Stimulated activated CD4-positive, alpha-beta T cell treated with anti-CD3 and anti-CD28 coated beads, Interleukin-12 subunit alpha, Interleukin-12 subunit beta, amount 100 ng/mL, for 24 hours (primary cell): ENCODE data around the gene RENBP.

Experiments
- DNase-seq, 2 experiments: peaks; one replicate each; pipeline ENCODE4 v3.0.0-alpha.2; 2020; ENCODE audit warnings: low read depth in 2 of 2

RENBP gene

GRCh38 chrX:153919281-153919680 lies 25.2 kb downstream of the RENBP start:
- DNase-seq, result no peak

GRCh38 chrX:153917869-153918268 lies 26.6 kb downstream of the RENBP start:
- DNase-seq, result no peak

GRCh38 chrX:153913701-153914100 lies 30.7 kb downstream of the RENBP start:
- no peak for DNase-seq

GRCh38 chrX:153913211-153913610 lies 31.2 kb downstream of the RENBP start:
- no peak for DNase-seq

- no peak for DNase-seq
Measured at GRCh38 chrX:153911798-153912197, 32.6 kb downstream of the RENBP start.

GRCh38 chrX:153910446-153910845 lies 34.0 kb downstream of the RENBP start:
- DNase-seq, result no peak

GRCh38 chrX:153909980-153910360 lies 34.5 kb downstream of the RENBP start:
- DNase-seq, result no peak

GRCh38 chrX:153909024-153909979 lies 35.1 kb downstream of the RENBP start:
- DNase-seq, result no peak

- no peak for DNase-seq
Measured at GRCh38 chrX:153908219-153908860, 36.1 kb downstream of the RENBP start.

GRCh38 chrX:153907456-153907855 lies 37.0 kb downstream of the RENBP start:
- DNase-seq, result no peak

GRCh38 chrX:153906126-153906917 lies 38.1 kb downstream of the RENBP start:
- no peak for DNase-seq

- no peak for DNase-seq
Measured at GRCh38 chrX:153905481-153906095, 38.9 kb downstream of the RENBP start.

GRCh38 chrX:153903991-153904957 lies 40.2 kb downstream of the RENBP start, which contains the start of gene AVPR2:
Gene AVPR2 (plus strand): TSS chrX:153904673. CDS start chrX:153905146, 473 bp downstream.
- DNase-seq, result no peak

GRCh38 chrX:153903238-153903980 lies 41.0 kb downstream of the RENBP start:
- DNase-seq, result no peak

- DNase-seq, result no peak
Measured at GRCh38 chrX:153902385-153902784, 42.1 kb downstream of the RENBP start.

GRCh38 chrX:153901753-153902140 lies 42.7 kb downstream of the RENBP start:
- no peak for DNase-seq

GRCh38 chrX:153900831-153901752 lies 43.4 kb downstream of the RENBP start:
- DNase-seq, result peak in 1 of 2 experiments; percentile 23

- DNase-seq, result no peak
Measured at GRCh38 chrX:153897899-153898298, 46.5 kb downstream of the RENBP start.

GRCh38 chrX:153889123-153889522 lies 55.3 kb downstream of the RENBP start:
- DNase-seq, result no peak
